ENCODE data around the gene ZNF555. TPM values are rescaled to one million over a fixed set of nuclear protein-coding genes. Genes with fewer than 3 reads are reported as not detected.

ZNF555 gene
- total RNA-seq, 1 experiment from 2014 or later, result 1.9 TPM

DNA sequence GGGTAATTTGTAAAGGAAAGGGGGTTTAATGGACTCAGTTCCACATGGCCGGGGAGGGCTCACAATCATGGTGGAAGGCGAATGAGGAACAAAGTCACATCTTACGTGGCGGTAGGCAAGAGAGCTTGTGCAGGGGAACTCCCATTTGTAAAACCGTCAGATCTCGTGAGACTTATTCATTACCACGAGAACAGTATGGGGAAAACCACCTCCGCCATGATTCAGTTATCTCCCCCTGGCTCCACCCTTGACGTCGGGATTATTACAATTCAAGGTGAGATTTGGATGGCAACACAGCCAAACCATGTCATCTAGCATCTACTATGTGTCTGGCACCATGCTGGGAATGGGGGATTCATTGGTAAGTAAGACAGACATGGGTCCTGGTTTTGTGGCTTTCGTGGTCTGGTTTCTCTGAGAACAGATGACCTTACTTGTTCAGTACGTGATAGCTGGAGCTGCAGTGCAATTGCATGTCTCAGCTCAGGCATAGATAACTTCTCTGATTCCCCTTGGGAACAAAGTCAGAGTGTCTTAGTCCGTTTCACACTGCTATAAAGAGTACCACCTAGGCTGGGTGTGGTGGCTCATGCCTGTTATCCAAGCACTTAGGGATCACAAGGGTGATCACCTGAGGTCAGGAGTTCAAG lies 13.3 kb upstream of the ZNF555 start:
- Histone ChIP-seq H3K27me3 (ENCODE audit: control insufficient read depth, insufficient read depth, low read length) (no peaks in the 10 kb centered on the region), H3K4me3 (ENCODE audit: insufficient read depth, low read depth, low read length) (no peak overlapping the region), H3K36me3 (replicated peaks; ENCODE audit: control insufficient read depth, insufficient read depth, low read length) (peaks cover 9% of the 10 kb centered on the region)
- DNase-seq, result no peak

DNA sequence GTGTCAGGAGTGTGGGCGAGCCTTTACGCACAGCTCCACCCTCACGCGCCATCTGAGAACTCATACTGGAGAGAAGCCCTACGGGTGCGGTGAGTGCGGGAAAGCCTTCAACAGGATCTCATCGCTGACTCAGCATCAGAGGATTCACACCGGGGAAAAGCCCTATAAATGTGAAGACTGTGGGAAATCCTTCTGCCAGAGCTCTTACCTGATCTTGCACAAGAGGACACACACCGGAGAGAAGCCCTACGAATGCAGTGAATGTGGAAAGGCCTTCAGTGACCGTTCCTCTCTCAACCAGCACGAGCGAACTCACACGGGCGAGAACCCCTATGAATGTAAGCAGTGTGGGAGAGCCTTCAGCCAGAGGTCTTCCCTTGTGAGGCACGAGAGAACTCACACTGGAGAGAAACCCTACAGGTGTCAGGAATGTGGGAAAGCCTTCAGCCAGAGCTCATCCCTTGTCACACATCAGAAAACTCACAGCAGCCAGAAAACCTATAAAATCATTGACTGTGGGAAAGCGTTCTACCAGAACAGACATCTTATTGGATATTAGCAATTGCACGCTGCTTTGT lies 6.9 kb upstream of the ZNF555 start:
- DNase-seq, result no peak
- Histone ChIP-seq H3K4me3 (ENCODE audit: insufficient read depth, low read depth, low read length) (no peak overlapping the region), H3K27me3 (ENCODE audit: control insufficient read depth, insufficient read depth, low read length) (no peaks in the 10 kb centered on the region), H3K36me3 (replicated peaks; ENCODE audit: control insufficient read depth, insufficient read depth, low read length) (peaks cover 18% of the 10 kb centered on the region)

DNA sequence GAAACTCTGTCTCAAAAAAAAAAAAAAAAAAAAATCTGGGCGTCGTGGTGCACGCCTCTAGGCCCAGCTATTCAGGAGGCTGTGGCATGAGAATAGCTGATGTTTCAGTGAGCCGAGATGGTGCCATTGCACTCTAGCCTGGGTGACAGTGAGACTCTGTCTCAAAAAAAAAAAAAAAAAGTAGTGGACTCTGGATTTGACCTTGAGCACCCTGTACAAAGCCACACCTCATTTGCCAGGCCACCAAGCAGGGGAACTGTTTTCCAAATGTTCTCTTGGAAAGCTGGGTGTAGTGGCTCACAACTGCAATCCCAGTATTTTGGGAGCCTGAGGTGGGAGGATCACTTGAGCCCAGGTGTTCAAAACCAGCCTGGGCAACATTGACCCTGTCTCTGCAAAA lies 3.8 kb upstream of the ZNF555 start:
- DNase-seq, result no peak
- H3K27me3 ChIP-seq (ENCODE audit: control insufficient read depth, insufficient read depth, low read length), result peaks cover 3% of the 10 kb centered on the region; the same call in 1 of the 2 replicates
- peaks cover 16% of the 10 kb centered on the region for H3K36me3 ChIP-seq (replicated peaks; ENCODE audit: control insufficient read depth, insufficient read depth, low read length)
- no peak overlapping the region for H3K4me3 ChIP-seq (ENCODE audit: insufficient read depth, low read depth, low read length)

DNA sequence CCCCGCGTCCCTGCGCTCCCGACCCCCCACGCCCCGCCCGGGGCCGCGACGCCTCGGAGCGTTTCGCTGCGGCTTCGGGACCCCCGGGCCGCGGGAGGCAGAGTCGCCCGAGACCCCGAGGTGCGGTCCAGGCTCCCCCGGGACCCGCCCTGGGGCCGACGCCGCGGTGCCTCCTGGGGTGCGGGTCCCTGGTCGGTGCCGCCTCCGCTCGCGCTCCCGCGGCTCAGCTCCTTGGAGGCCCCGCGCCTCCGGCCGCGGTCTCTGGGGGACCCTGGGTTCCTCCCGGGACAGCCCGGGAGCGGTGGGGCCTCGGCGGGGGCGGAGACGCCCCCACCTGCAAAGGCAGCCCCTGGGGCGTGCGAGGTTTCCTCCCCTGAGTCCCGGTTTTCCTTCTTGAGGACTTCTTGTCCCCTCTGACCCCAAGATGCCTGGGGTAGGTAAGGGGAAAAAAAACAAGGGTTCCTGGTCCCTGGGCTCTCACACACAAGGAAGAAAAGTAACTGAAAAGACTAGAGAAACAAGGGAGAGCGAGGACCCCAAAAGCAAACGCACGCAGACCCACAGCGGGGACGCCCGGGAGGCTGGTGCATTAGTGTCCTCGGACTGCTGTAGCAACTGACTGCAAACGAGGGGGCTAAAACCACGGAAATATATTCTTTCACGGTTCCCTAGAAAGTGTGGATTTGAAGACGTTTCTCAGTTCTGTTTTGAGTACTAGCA lies 740 bp downstream of the ZNF555 start:
- no peak for DNase-seq
- Histone ChIP-seq H3K27me3 (ENCODE audit: control insufficient read depth, insufficient read depth, low read length) (peaks cover 3% of the 10 kb centered on the region; the same call in 1 of the 2 replicates), H3K36me3 (replicated peaks; ENCODE audit: control insufficient read depth, insufficient read depth, low read length) (no peaks in the 10 kb centered on the region), H3K4me3 (ENCODE audit: insufficient read depth, low read depth, low read length) (peak overlapping the region; percentile 60)

DNA sequence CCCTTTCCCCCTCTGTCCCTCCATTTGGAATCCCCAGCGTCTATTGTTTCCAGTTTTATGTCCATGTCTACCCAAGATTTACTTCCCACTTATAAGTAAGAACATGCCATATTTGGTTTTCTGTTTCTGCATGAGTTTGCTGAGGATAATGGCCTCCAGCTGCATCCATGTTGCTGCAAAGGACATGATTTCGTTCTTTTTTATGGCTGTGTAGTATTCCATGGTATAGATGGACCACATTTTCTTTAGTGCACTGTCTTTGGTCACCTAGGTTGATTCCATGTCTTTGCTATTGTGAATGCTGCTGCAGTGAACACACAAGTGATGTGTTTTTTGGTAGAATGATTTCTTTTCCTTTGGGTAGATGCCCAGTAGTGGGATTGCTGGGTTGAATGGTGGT lies 3.8 kb downstream of the ZNF555 start:
- H3K27me3 ChIP-seq (ENCODE audit: control insufficient read depth, insufficient read depth, low read length), result peaks cover 3% of the 10 kb centered on the region; the same call in 1 of the 2 replicates
- no peak overlapping the region for H3K4me3 ChIP-seq (ENCODE audit: insufficient read depth, low read depth, low read length)
- H3K36me3 ChIP-seq (replicated peaks; ENCODE audit: control insufficient read depth, insufficient read depth, low read length), result no peaks in the 10 kb centered on the region
- DNase-seq, result no peak

DNA sequence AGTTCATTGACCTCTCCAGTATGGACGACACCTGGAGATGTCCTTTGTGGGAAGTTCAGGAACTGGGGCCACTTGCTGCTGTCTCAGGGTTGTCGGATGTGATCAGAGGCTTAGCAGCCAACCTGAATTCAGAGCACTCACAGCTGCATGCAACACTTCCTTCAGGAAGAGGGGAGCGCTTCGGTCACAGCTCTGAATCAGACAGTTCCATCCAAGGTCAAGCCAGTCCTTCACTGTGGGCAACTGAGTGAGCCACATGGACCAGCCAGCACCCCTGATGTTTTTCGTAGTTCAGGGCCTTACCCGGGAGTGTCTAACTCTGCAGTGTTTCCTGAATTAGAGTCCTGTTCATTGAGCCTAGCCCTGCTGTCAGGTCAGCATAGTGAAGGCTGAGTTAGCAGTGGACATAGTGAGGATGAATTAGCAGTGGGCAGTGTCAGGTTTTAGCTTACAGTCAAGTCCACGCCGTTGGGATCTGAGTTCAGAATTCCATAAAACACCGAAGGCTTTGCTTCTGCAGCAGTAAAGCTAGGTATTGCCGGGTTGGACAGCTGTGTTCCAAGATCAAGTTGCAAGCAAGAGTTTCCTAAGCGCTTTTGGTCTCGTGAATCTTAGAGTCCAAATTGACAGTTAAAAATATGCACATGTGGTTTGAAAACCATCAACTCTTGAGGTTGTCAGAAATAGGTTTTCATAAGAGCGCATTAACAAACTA lies 5.1 kb downstream of the ZNF555 start:
- Histone ChIP-seq H3K27me3 (ENCODE audit: control insufficient read depth, insufficient read depth, low read length) (peaks cover 3% of the 10 kb centered on the region; the same call in 1 of the 2 replicates), H3K4me3 (ENCODE audit: insufficient read depth, low read depth, low read length) (no peak overlapping the region), H3K36me3 (replicated peaks; ENCODE audit: control insufficient read depth, insufficient read depth, low read length) (0 out of 2 replicates have a peak, but pooled peaks cover 2% of the 10 kb centered on the region)
- no peak for DNase-seq

DNA sequence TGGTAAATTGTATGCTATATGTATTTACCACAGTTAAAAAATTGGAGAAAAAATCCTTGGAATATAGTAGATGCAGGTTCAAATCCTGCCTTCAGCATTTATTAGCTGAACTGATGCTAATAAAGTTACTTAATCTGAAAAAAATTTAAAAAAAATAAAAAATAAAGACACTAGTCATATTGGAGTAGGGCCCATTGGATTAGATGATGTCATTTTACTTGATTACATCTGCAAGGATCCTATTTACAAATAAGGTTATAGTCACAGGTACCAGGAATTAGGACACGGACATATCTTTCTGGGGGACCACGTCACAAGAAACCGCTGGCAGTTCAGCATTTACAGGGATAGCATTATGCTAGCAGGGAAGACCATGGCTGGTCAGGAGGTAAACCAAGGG lies 6.2 kb downstream of the ZNF555 start:
- peaks cover 10% of the 10 kb centered on the region for H3K36me3 ChIP-seq (replicated peaks; ENCODE audit: control insufficient read depth, insufficient read depth, low read length)
- H3K4me3 ChIP-seq (ENCODE audit: insufficient read depth, low read depth, low read length), result no peak overlapping the region
- H3K27me3 ChIP-seq (ENCODE audit: control insufficient read depth, insufficient read depth, low read length), result no peaks in the 10 kb centered on the region
- no peak for DNase-seq

DNA sequence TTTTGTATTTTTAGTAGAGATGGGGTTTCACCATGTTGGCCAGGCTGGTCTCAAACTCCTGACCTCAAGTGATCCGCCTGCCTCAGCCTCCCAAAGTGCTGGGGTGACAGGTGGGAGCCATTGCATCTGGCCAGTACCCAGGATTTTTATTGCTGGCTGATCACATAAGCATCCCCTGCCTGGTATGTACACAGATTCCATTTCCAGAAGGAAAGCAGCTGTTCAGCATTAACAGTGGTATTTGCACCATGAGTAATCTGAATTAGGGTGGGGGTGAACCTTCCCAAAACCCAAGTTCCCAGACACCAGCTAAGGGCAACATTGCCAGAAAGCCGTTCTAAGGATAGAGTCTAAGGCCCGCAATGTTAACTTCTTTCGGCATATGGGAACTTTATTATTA lies 7.3 kb downstream of the ZNF555 start:
- Histone ChIP-seq H3K4me3 (ENCODE audit: insufficient read depth, low read depth, low read length) (no peak overlapping the region), H3K36me3 (replicated peaks; ENCODE audit: control insufficient read depth, insufficient read depth, low read length) (peaks cover 21% of the 10 kb centered on the region), H3K27me3 (ENCODE audit: control insufficient read depth, insufficient read depth, low read length) (no peaks in the 10 kb centered on the region)
- no peak for DNase-seq

DNA sequence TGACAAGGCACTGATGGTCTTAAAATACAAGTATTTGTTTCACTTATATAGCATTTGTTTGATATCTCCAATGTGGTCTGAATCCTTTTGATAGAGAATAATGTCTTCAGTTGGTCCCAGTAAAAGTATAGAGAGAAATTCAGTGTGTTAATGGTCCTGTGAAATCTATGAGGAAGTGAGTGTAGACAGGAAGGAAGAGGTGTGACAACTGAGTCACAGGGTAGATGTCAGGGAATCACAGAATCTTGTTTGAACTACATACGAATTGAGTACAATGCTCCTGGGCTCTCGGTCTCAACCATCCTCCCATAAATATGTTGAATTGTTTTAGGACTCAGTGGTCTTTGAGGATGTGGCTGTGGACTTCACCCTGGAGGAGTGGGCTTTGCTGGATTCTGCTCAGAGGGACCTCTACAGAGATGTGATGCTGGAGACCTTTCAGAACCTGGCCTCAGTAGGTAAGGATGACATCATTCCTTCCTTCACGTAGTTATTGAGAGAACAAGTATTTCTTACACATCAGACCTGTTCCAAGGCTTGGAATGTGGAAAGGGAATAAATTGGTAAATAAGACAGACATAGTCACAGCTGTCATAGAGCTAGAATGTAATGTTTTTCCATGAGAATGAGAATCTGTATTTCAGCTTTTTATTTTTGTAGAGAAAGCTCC lies 9.1 kb downstream of the ZNF555 start:
- DNase-seq, result no peak
- H3K4me3 ChIP-seq (ENCODE audit: insufficient read depth, low read depth, low read length), result no peak overlapping the region
- peaks cover 21% of the 10 kb centered on the region for H3K36me3 ChIP-seq (replicated peaks; ENCODE audit: control insufficient read depth, insufficient read depth, low read length)

DNA sequence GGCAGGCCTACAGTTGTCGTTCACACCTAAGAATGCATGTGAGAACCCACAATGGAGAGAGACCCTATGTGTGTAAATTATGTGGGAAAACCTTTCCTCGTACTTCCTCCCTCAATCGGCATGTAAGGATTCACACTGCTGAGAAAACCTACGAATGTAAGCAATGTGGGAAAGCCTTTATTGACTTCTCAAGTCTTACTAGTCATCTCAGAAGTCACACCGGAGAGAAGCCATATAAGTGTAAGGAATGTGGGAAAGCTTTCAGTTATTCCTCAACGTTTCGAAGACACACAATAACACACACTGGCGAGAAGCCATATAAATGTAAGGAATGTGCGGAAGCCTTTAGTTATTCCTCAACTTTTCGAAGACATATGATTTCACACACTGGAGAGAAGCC lies 11.3 kb downstream of the ZNF555 start:
- Histone ChIP-seq H3K4me3 (ENCODE audit: insufficient read depth, low read depth, low read length) (no peak overlapping the region), H3K36me3 (replicated peaks; ENCODE audit: control insufficient read depth, insufficient read depth, low read length) (peaks cover 21% of the 10 kb centered on the region), H3K27me3 (ENCODE audit: control insufficient read depth, insufficient read depth, low read length) (no peaks in the 10 kb centered on the region)
- DNase-seq, result no peak

More for the DNA sequence above, 9.1 kb downstream of the ZNF555 start:
- no peaks in the 10 kb centered on the region for H3K27me3 ChIP-seq (ENCODE audit: control insufficient read depth, insufficient read depth, low read length)

DNA sequence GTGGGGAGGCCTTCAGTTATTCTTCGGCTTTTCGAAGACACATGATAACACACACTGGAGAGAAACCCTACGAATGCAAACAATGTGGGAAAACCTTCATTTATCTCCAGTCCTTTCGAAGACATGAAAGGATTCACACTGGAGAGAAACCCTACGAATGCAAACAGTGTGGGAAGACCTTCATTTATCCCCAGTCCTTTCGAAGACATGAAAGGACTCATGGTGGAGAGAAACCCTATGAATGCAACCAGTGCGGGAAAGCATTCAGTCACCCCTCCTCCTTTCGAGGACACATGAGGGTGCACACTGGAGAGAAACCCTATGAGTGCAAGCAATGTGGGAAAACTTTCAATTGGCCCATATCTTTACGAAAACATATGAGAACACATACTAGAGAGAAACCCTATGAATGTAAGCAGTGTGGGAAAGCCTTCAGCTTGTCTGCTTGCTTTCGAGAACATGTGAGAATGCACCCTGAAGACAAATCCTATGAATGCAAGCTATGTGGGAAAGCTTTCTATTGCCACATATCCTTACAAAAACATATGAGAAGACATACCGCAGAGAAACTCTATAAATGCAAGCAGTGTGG lies 11.8 kb downstream of the ZNF555 start:
- no peaks in the 10 kb centered on the region for H3K27me3 ChIP-seq (ENCODE audit: control insufficient read depth, insufficient read depth, low read length)
- H3K36me3 ChIP-seq (replicated peaks; ENCODE audit: control insufficient read depth, insufficient read depth, low read length), result peaks cover 21% of the 10 kb centered on the region
- H3K4me3 ChIP-seq (ENCODE audit: insufficient read depth, low read depth, low read length), result no peak overlapping the region
- DNase-seq, result no peak

DNA sequence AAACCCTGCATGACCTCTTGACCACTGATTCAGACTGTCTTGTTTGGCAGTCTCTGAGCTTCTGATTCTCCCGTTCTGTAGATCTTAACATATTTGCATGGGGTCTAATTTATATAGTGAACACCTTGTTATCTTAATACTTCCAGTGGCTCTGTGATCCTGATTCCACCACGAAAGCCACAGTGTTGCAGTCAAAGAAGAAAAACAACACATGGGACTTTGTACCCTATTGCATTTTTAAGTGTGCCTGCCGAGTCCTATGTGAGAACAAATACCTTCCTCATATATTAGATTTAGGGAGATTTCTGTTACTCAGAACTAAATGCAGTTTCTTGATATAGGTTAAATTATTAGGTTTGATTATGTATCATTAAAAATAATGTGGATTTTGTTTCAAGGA lies 13.6 kb downstream of the ZNF555 start:
- H3K4me3 ChIP-seq (ENCODE audit: insufficient read depth, low read depth, low read length), result no peak overlapping the region
- DNase-seq, result no peak
- peaks cover 21% of the 10 kb centered on the region for H3K36me3 ChIP-seq (replicated peaks; ENCODE audit: control insufficient read depth, insufficient read depth, low read length)
- H3K27me3 ChIP-seq (ENCODE audit: control insufficient read depth, insufficient read depth, low read length), result no peaks in the 10 kb centered on the region

DNA sequence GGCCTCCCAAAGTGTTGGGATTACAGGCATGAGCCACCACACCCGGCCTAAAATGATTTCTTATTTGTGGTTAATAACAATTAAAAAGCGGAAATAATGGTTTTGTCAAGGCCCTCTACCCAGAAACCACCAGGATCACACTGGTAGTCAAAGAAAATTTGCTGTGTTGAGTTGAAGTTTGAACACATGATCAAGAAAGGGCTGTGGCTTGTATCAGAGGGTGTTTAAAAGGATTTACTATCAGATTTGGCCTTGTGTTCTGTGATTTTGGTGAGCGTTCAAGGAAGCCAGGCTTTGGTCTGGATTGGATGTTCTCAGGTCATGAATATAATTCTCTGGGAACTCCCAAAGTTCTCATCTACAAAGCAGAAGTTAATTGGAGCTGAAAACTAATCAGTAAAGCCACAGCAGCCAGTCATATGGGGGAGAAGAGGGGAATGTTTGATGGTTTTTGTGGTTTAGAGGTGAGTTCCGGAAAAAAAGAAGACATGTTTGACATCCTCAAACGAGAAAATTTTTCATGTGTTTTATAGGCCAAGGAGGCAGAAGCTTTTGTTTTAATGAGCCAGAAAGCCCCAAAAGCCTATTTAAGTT lies 15.3 kb downstream of the ZNF555 start:
- H3K36me3 ChIP-seq (replicated peaks; ENCODE audit: control insufficient read depth, insufficient read depth, low read length), result peaks cover 17% of the 10 kb centered on the region
- no peak for DNase-seq
- no peak overlapping the region for H3K4me3 ChIP-seq (ENCODE audit: insufficient read depth, low read depth, low read length)
- H3K27me3 ChIP-seq (ENCODE audit: control insufficient read depth, insufficient read depth, low read length), result no peaks in the 10 kb centered on the region

DNA sequence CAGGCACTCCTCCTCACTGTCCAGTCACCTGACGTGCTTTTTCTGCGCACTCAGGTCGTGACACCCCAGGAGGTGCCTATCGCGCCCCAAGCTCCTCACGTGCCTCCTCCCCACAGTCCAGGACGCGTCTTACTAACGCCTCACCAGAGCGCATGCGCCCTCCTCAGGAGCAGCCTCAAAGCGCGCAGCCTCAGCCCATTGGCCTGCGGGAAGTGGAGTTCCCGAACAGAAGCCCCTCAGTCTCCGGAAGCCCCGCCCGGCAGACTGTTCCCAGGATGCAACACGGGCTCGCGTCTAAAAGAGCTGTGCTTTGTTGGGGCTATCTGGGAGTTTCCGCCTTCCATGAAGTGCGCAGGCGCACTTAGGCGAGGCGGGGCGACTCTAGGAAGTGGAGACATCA lies 17.6 kb downstream of the ZNF555 start:
- H3K27me3 ChIP-seq (ENCODE audit: control insufficient read depth, insufficient read depth, low read length), result no peaks in the 10 kb centered on the region
- no peak for DNase-seq
- no peak overlapping the region for H3K4me3 ChIP-seq (ENCODE audit: insufficient read depth, low read depth, low read length)
- H3K36me3 ChIP-seq (replicated peaks; ENCODE audit: control insufficient read depth, insufficient read depth, low read length), result no peaks in the 10 kb centered on the region
